IMR-90 (cell line): Measurements from ENCODE around the gene HEXD. TPM values are rescaled to one million over a fixed set of nuclear protein-coding genes. Genes with fewer than 3 reads are reported as not detected.

ENCODE experiments used
- ATAC-seq: fragments of 200-7000 bp; cut with Tn5 transposase; 2 replicates; pipeline ENCODE4 v1.9.1; 2020; ENCODE audit warnings: low read depth, mild to moderate bottlenecking, moderate library complexity
- BruUV-seq: library from RNA; stranded (reverse); fragments of 400-500 nt; replicated peaks from 2 replicates; lab custom pipeline; 2021; lab: Mats Ljungman, UMichigan
- CTCF ChIA-PET: fragments of 300-600 bp; formaldehyde crosslinking; extraction: SDS; loops from one replicate; lab custom pipeline; 2021; ENCODE audit warnings: antibody characterized with exemption; lab: Yijun Ruan, JAX
- POLR2A ChIA-PET: fragments of 300-600 bp; sonication (Branson Sonifier 250); formaldehyde crosslinking; loops from one replicate; lab custom pipeline; 2022; ENCODE audit warnings: antibody characterized with exemption; ENCODE audit not compliant: unreplicated experiment; lab: Charles Lee
- DNase-seq: peaks from one replicate; pipeline ENCODE4 v3.0.0; 2013
- H2AFZ ChIP-seq: replicated peaks from 2 replicates; pipeline ENCODE3; 2013; ENCODE audit warnings: low read length, mild to moderate bottlenecking; ENCODE audit not compliant: poor library complexity
- H2AK5ac ChIP-seq: 2 replicates; pipeline ENCODE4 v1.6.1; 2013; ENCODE audit warnings: low read depth, low read length, inconsistent platforms
- H2AK9ac ChIP-seq: replicated peaks from 2 replicates; pipeline ENCODE3; 2013; ENCODE audit warnings: mild to moderate bottlenecking, low read depth, low read length, moderate library complexity; ENCODE audit not compliant: poor library complexity
- H2BK120ac ChIP-seq: 2 replicates; pipeline ENCODE4 v1.6.1; 2013; ENCODE audit warnings: low read depth, low read length, inconsistent platforms
- H2BK15ac ChIP-seq: 3 replicates; pipeline ENCODE4 v1.6.1; 2013; ENCODE audit warnings: low read depth, low read length, inconsistent platforms
- H2BK20ac ChIP-seq: 2 replicates; pipeline ENCODE4 v1.6.1; 2013; ENCODE audit warnings: low read depth, mild to moderate bottlenecking, inconsistent platforms, low read length, moderate library complexity
- H2BK5ac ChIP-seq: 2 replicates; pipeline ENCODE4 v1.6.1; 2013; ENCODE audit warnings: mild to moderate bottlenecking, low read depth, low read length, inconsistent platforms; ENCODE audit not compliant: poor library complexity, severe bottlenecking
- H3K14ac ChIP-seq: replicated peaks from 2 replicates; pipeline ENCODE4 v1.6.1; 2013; ENCODE audit warnings: low read depth, low read length, inconsistent platforms
- H3K18ac ChIP-seq: 2 replicates; pipeline ENCODE4 v1.6.1; 2013; ENCODE audit warnings: low read depth, low read length, control low read depth
- H3K23ac ChIP-seq: 2 replicates; pipeline ENCODE4 v1.6.1; 2013; ENCODE audit warnings: low read depth, low read length, inconsistent platforms
- H3K27ac ChIP-seq: 2 replicates; pipeline ENCODE4 v1.5.1; 2013; ENCODE audit warnings: mild to moderate bottlenecking, control low read depth, low read length; ENCODE audit not compliant: insufficient read depth
- H3K27me3 ChIP-seq: 2 replicates; pipeline ENCODE4 v1.6.1; 2013; ENCODE audit warnings: low read length; ENCODE audit not compliant: control insufficient read depth, insufficient read depth
- H3K36me3 ChIP-seq: 2 replicates; pipeline ENCODE4 v1.6.1; 2013; ENCODE audit warnings: low read length, mixed read lengths; ENCODE audit not compliant: control insufficient read depth, insufficient read depth
- H3K4ac ChIP-seq: 2 replicates; pipeline ENCODE4 v1.6.1; 2013; ENCODE audit warnings: low read depth, low read length, inconsistent platforms
- H3K4me1 ChIP-seq: 2 replicates; pipeline ENCODE4 v1.6.1; 2013; ENCODE audit warnings: low read length, mixed read lengths; ENCODE audit not compliant: control insufficient read depth, insufficient read depth
- H3K4me2 ChIP-seq: 2 replicates; pipeline ENCODE4 v1.6.1; 2013; ENCODE audit warnings: low read depth, mild to moderate bottlenecking, control low read depth, low read length, moderate library complexity
- H3K4me3 ChIP-seq: 2 replicates; pipeline ENCODE4 v1.5.1; 2013; ENCODE audit warnings: low read depth, mild to moderate bottlenecking, control low read depth, low read length, moderate library complexity; ENCODE audit not compliant: insufficient read depth
- H3K56ac ChIP-seq: 2 replicates; pipeline ENCODE4 v1.6.1; 2013; ENCODE audit warnings: low read length, inconsistent platforms; ENCODE audit not compliant: insufficient read depth; ENCODE audit errors: extremely low read depth
- H3K79me1 ChIP-seq, 2 experiments: 2 replicates each; pipeline ENCODE4 v1.6.1; 2013; ENCODE audit warnings: low read length in 2 of 2, inconsistent platforms in 1 of 2, low read depth in 1 of 2
- H3K9ac ChIP-seq: 2 replicates; pipeline ENCODE4 v1.6.1; 2013; ENCODE audit warnings: low read depth, low read length, control low read depth
- H3K9me1 ChIP-seq: 2 replicates; pipeline ENCODE4 v1.6.1; 2013; ENCODE audit warnings: low read length, inconsistent platforms; ENCODE audit not compliant: insufficient read depth
- H3K9me3 ChIP-seq: 2 replicates; pipeline ENCODE4 v1.6.1; 2013; ENCODE audit warnings: low read length; ENCODE audit not compliant: control insufficient read depth, insufficient read depth
- H4K20me1 ChIP-seq: 2 replicates; pipeline ENCODE4 v1.6.1; 2013; ENCODE audit warnings: low read length, inconsistent platforms; ENCODE audit not compliant: insufficient read depth
- H4K5ac ChIP-seq: 2 replicates; pipeline ENCODE4 v1.6.1; 2013; ENCODE audit warnings: mild to moderate bottlenecking, low read depth, low read length, control low read depth
- H4K8ac ChIP-seq, 2 experiments: 2 replicates each; pipeline ENCODE4 v1.6.1; 2013; ENCODE audit warnings: low read depth in 2 of 2, low read length in 2 of 2, control low read depth in 1 of 2, inconsistent platforms in 1 of 2
- H4K91ac ChIP-seq: 2 replicates; pipeline ENCODE4 v1.6.1; 2013; ENCODE audit warnings: low read depth, low read length, inconsistent platforms; ENCODE audit not compliant: insufficient read depth
- BHLHE40 ChIP-seq: fragments of 150-350 bp; IDR thresholded peaks from 2 replicates; pipeline ENCODE4 v1.6.1; 2016; ENCODE audit warnings: mild to moderate bottlenecking, low read depth, low read length
- CEBPB ChIP-seq: IDR thresholded peaks from 2 replicates; pipeline ENCODE4 v1.6.1; 2012; ENCODE audit warnings: low read depth, low read length, improper control_type of control experiment
- CHD1 ChIP-seq: IDR thresholded peaks from 2 replicates; pipeline ENCODE4 v1.6.1; 2012; ENCODE audit warnings: low read depth, low read length, improper control_type of control experiment
- CTCF ChIP-seq: conservative IDR thresholded peaks from 2 replicates; pipeline ENCODE4 v1.5.1; 2012; ENCODE audit warnings: mild to moderate bottlenecking, low read depth, low read length, improper control_type of control experiment
- ELK1 ChIP-seq: fragments of 150-350 bp; IDR thresholded peaks from 2 replicates; pipeline ENCODE4 v1.6.1; 2016; ENCODE audit warnings: low read depth, mild to moderate bottlenecking, low read length, moderate library complexity, borderline replicate concordance
- FOS ChIP-seq: fragments of 150-350 bp; IDR thresholded peaks from 2 replicates; pipeline ENCODE4 v1.6.1; 2016; ENCODE audit warnings: low read depth, low read length
- MAFK ChIP-seq: IDR thresholded peaks from 2 replicates; pipeline ENCODE4 v1.6.1; 2012; ENCODE audit warnings: low read depth, low read length, improper control_type of control experiment
- MAZ ChIP-seq: IDR thresholded peaks from 2 replicates; pipeline ENCODE4 v1.6.1; 2012; ENCODE audit warnings: low read depth, mild to moderate bottlenecking, low read length, improper control_type of control experiment, moderate library complexity, borderline replicate concordance
- MXI1 ChIP-seq: IDR thresholded peaks from 2 replicates; pipeline ENCODE4 v1.6.1; 2012; ENCODE audit warnings: low read depth, mild to moderate bottlenecking, low read length, moderate library complexity, borderline replicate concordance
- NFE2L2 ChIP-seq: fragments of 150-350 bp; IDR thresholded peaks from 2 replicates; pipeline ENCODE4 v1.6.1; 2016; ENCODE audit warnings: low read depth, mild to moderate bottlenecking, low read length
- POLR2A ChIP-seq: IDR thresholded peaks from 2 replicates; pipeline ENCODE4 v1.6.1; 2012; ENCODE audit warnings: mild to moderate bottlenecking, low read depth, low read length
- RAD21 ChIP-seq: IDR thresholded peaks from 2 replicates; pipeline ENCODE4 v1.6.1; 2012; ENCODE audit warnings: low read length, improper control_type of control experiment
- RCOR1 ChIP-seq: IDR thresholded peaks from 2 replicates; pipeline ENCODE4 v1.6.1; 2012; ENCODE audit warnings: mild to moderate bottlenecking, low read length, improper control_type of control experiment; ENCODE audit not compliant: insufficient replicate concordance
- RFX5 ChIP-seq: IDR thresholded peaks from 2 replicates; pipeline ENCODE4 v1.8.0; 2012; ENCODE audit warnings: low read depth, mild to moderate bottlenecking, low read length, moderate library complexity
- SMC3 ChIP-seq: fragments of 150-350 bp; IDR thresholded peaks from 2 replicates; pipeline ENCODE4 v1.6.1; 2016; ENCODE audit warnings: low read depth, mild to moderate bottlenecking, antibody characterized with exemption, low read length, moderate library complexity
- USF2 ChIP-seq: fragments of 150-350 bp; IDR thresholded peaks from 2 replicates; pipeline ENCODE4 v1.6.1; 2017; ENCODE audit warnings: mild to moderate bottlenecking, antibody characterized with exemption, low read length, low read depth
- WGBS, 2 experiments: methylation state at CpG; one replicate each; pipeline versions ENCODE4 v1.1.5 to v1.1.7; 2013; ENCODE audit warnings: missing lambda C conversion rate in 2 of 2; ENCODE audit not compliant: insufficient read length in 1 of 2; ENCODE audit errors: extremely low coverage in 2 of 2; 5-methylcytosine and 5-hydroxymethylcytosine counted together
- dilution Hi-C: fragments of 300-500 bp; cut with HindIII; formaldehyde crosslinking; loops from one replicate; pipeline ENCODE4 v1.14.3; 2018; ENCODE audit warnings: low sequenced_read_pairs; ENCODE audit not compliant: unreplicated experiment
- in situ Hi-C: fragments of 300-500 bp; cut with MboI; formaldehyde crosslinking; loops from 3 replicates; pipeline ENCODE4 v1.14.3; 2019; ENCODE audit warnings: low sequenced_read_pairs, inconsistent platforms, mixed read lengths
- intact Hi-C: fragments of 100-400 bp; cut with micrococcal nuclease; formaldehyde crosslinking; loops from 2 replicates; pipeline ENCODE4 v1.10.0; 2022
- polyA plus RNA-seq, 3 experiments: library from polyadenylated mRNA; depleted of rRNA; stranded (reverse); fragments of >200 nt; gene quantifications; 2 replicates each; pipeline ENCODE4 v1.2.3, GENCODE V29; 2012; ENCODE audit warnings: low replicate concordance in 1 of 3
- total RNA-seq: library from RNA; depleted of rRNA; stranded (reverse); fragments of >200 nt; gene quantifications from 2 replicates; pipeline ENCODE4 v1.2.3, GENCODE V29; 2012

Gene HEXD
- total and polyA plus RNA-seq, 2 of the 4 experiments (the other 2 are of a cell fraction), result 3.8 to 9.5 TPM

- 90% methylated on average over 8 of the region's 18 CpGs; no CpG with 5 or more reads in 1 of the 2 experiments for WGBS, 2 experiments
- Histone ChIP-seq H3K27ac (no peak overlapping the region), H2BK5ac (no peak overlapping the region), H3K9ac (no peak overlapping the region), H2AFZ (no peak overlapping the region), H3K4me2 (no peak overlapping the region), H3K27me3 (no peaks in the 10 kb centered on the region), H2BK20ac (no peak overlapping the region), H3K9me3 (no peaks in the 10 kb centered on the region), H2AK5ac (no peak overlapping the region), H2BK120ac (no peak overlapping the region), H3K56ac (no peak overlapping the region), H4K20me1 (peaks cover 13% of the 10 kb centered on the region; the same call in 1 of the 2 replicates), H2BK15ac (no peak overlapping the region), H3K4me1 (peaks cover 3% of the 10 kb centered on the region), H3K18ac (no peak overlapping the region), H3K4me3 (no peak overlapping the region), H3K23ac (no peak overlapping the region), H2AK9ac (no peak overlapping the region), H3K79me1 (no peaks in the 10 kb centered on the region), H3K14ac (no peak overlapping the region), H4K8ac (no peak overlapping the region), H4K5ac (no peak overlapping the region), H3K4ac (no peak overlapping the region), H4K91ac (no peak overlapping the region), H3K9me1 (no peaks in the 10 kb centered on the region; the same call in 1 of the 2 replicates), H3K36me3 (peaks cover 11% of the 10 kb centered on the region)
- TF ChIP-seq MXI1, result no peak
- no peak for TF ChIP-seq CTCF
- TF ChIP-seq BHLHE40, result no peak
- TF ChIP-seq ELK1, result no peak
- no peak for TF ChIP-seq SMC3
- no peak for TF ChIP-seq RFX5
- no peak for TF ChIP-seq RCOR1
- no peak for TF ChIP-seq RAD21
- TF ChIP-seq NFE2L2, result no peak
- TF ChIP-seq MAZ, result no peak
- TF ChIP-seq POLR2A, result no peak
- no peak for TF ChIP-seq FOS
- TF ChIP-seq USF2, result no peak
- TF ChIP-seq CEBPB, result no peak
- TF ChIP-seq CHD1, result no peak
- TF ChIP-seq MAFK, result no peak
- intact Hi-C loops, result no loop called here
- in situ Hi-C loops, result no loop called here
- ATAC-seq (no peak), DNase-seq (no peak)
- ChIA-PET CTCF (no interaction called here), POLR2A (no interaction called here)
- no TSS peak for BruUV-seq
- dilution Hi-C loops, result no loop called here
Observed at GRCh38 chr17:82437325-82437668, 19.1 kb downstream of the HEXD start.
